Activated CD8-positive, alpha-beta memory T cell treated with anti-CD3 and anti-CD28 coated beads, Interleukin-2, amount 10 ng/mL, durations not matched to agents 7 days and 5 days (primary cell): ENCODE data around the gene CTBP2. TPM values are rescaled to one million over a fixed set of nuclear protein-coding genes. Genes with fewer than 3 reads are reported as not detected.
A peak's percentile ranks its signal among the peaks of the same experiment; 100 is the strongest.

Experiments used
- ATAC-seq: fragments of 150-1000 bp; cut with Tn5 transposase; one replicate; pipeline ENCODE4 v1.10.0; 2021; ENCODE audit warnings: moderate library complexity
- CTCF ChIA-PET: fragments of 350-600 bp; sonication (Branson Sonifier 250); formaldehyde crosslinking; loops from one replicate; lab custom pipeline; 2021; ENCODE audit warnings: antibody characterized with exemption; lab: Charles Lee
- DNase-seq: peaks from one replicate; pipeline ENCODE4 v3.0.0-alpha.2; 2020
- H3K27ac Mint-ChIP-seq: one replicate; pipeline ENCODE4 v1.8.0; 2021; ENCODE audit warnings: mild to moderate bottlenecking, mixed read lengths
- H3K27me3 Mint-ChIP-seq: one replicate; pipeline ENCODE4 v1.8.0; 2021; ENCODE audit warnings: mixed read lengths
- H3K36me3 Mint-ChIP-seq: one replicate; pipeline ENCODE4 v1.8.0; 2021; ENCODE audit warnings: mild to moderate bottlenecking, mixed read lengths
- H3K4me1 Mint-ChIP-seq: one replicate; pipeline ENCODE4 v1.8.0; 2021; ENCODE audit warnings: mixed read lengths
- H3K4me3 Mint-ChIP-seq: one replicate; pipeline ENCODE4 v1.8.0; 2021; ENCODE audit warnings: mild to moderate bottlenecking, moderate library complexity, mixed read lengths
- H3K9me3 Mint-ChIP-seq: one replicate; pipeline ENCODE4 v1.8.0; 2022; ENCODE audit warnings: low read depth, mixed read lengths
- total RNA-seq, 2 experiments: library from RNA; stranded (reverse); gene quantifications; one replicate each; pipeline ENCODE4 v1.2.3, GENCODE V29; 2021

The CTBP2 gene
- total RNA-seq, 2 experiments from 2014 or later: 0.61 to 0.82 TPM

- no peaks in the 10 kb centered on the region for H3K4me1 Mint-ChIP-seq
- CTCF ChIA-PET: no interaction called here
- peaks cover 17% of the 10 kb centered on the region for H3K27me3 Mint-ChIP-seq
Measured at GRCh38 chr10:125022671-125023070, 137.7 kb downstream of the CTBP2 start.

GRCh38 chr10:125021686-125022344 is 138.5 kb downstream of the CTBP2 start:
- ATAC-seq (no peak), DNase-seq (no peak)
- H3K4me1 Mint-ChIP-seq: no peaks in the 10 kb centered on the region
- CTCF ChIA-PET: no interaction called here
- peaks cover 21% of the 10 kb centered on the region for H3K27me3 Mint-ChIP-seq
- H3K36me3 Mint-ChIP-seq: no peaks in the 10 kb centered on the region
- no peak overlapping the region for H3K4me3 Mint-ChIP-seq
- H3K9me3 Mint-ChIP-seq: no peaks in the 10 kb centered on the region
- no peak overlapping the region for H3K27ac Mint-ChIP-seq

More at GRCh38 chr10:125022671-125023070, 137.7 kb downstream of the CTBP2 start:
- Mint-ChIP-seq H3K36me3 (no peaks in the 10 kb centered on the region), H3K9me3 (no peaks in the 10 kb centered on the region), H3K4me3 (no peak overlapping the region), H3K27ac (no peak overlapping the region)
- ATAC-seq (no peak), DNase-seq (no peak)

GRCh38 chr10:125020871-125021270 is 139.5 kb downstream of the CTBP2 start:
- no peaks in the 10 kb centered on the region for H3K36me3 Mint-ChIP-seq
- CTCF ChIA-PET: interaction anchor here (0.9 kb wide), 1 partner anchor 28 kb away, joined by 3 read pairs; no protein-coding TSS in a partner anchor
- H3K4me3 Mint-ChIP-seq: no peak overlapping the region
- H3K9me3 Mint-ChIP-seq: no peaks in the 10 kb centered on the region
- no peak overlapping the region for H3K27ac Mint-ChIP-seq
- no peak for ATAC-seq
- peaks cover 21% of the 10 kb centered on the region for H3K27me3 Mint-ChIP-seq
- no peak for DNase-seq
- H3K4me1 Mint-ChIP-seq: no peaks in the 10 kb centered on the region

GRCh38 chr10:125020386-125020785 is 140.0 kb downstream of the CTBP2 start:
- Mint-ChIP-seq H3K27me3 (peaks cover 24% of the 10 kb centered on the region), H3K36me3 (no peaks in the 10 kb centered on the region), H3K4me1 (peaks cover 4% of the 10 kb centered on the region), H3K27ac (no peak overlapping the region), H3K9me3 (no peaks in the 10 kb centered on the region), H3K4me3 (no peak overlapping the region)
- ATAC-seq (no peak), DNase-seq (no peak)
- CTCF ChIA-PET: interaction anchor here (0.9 kb wide), 1 partner anchor 28 kb away, joined by 3 read pairs; no protein-coding TSS in a partner anchor

GRCh38 chr10:125018576-125019143 is 141.7 kb downstream of the CTBP2 start:
- no peak overlapping the region for H3K27ac Mint-ChIP-seq
- H3K4me3 Mint-ChIP-seq: no peak overlapping the region
- CTCF ChIA-PET: no interaction called here
- H3K4me1 Mint-ChIP-seq: peaks cover 15% of the 10 kb centered on the region
- no peaks in the 10 kb centered on the region for H3K36me3 Mint-ChIP-seq
- no peaks in the 10 kb centered on the region for H3K9me3 Mint-ChIP-seq
- DNase-seq (no peak), ATAC-seq (no peak)
- H3K27me3 Mint-ChIP-seq: peaks cover 29% of the 10 kb centered on the region

- Mint-ChIP-seq H3K9me3 (no peaks in the 10 kb centered on the region), H3K27me3 (peaks cover 34% of the 10 kb centered on the region), H3K36me3 (no peaks in the 10 kb centered on the region), H3K4me3 (no peak overlapping the region), H3K27ac (no peak overlapping the region), H3K4me1 (peaks cover 15% of the 10 kb centered on the region)
- CTCF ChIA-PET: interaction anchor here (1.2 kb wide), 1 partner anchor 31 kb away, joined by 3 read pairs; no protein-coding TSS in a partner anchor
- ATAC-seq (no peak), DNase-seq (no peak)
Measured at GRCh38 chr10:125017547-125018298, 142.6 kb downstream of the CTBP2 start.

GRCh38 chr10:125016611-125017202 is 143.7 kb downstream of the CTBP2 start:
- no peak overlapping the region for H3K27ac Mint-ChIP-seq
- peaks cover 15% of the 10 kb centered on the region for H3K4me1 Mint-ChIP-seq
- H3K27me3 Mint-ChIP-seq: peaks cover 42% of the 10 kb centered on the region
- H3K9me3 Mint-ChIP-seq: no peaks in the 10 kb centered on the region
- CTCF ChIA-PET: interaction anchor here (1.2 kb wide), 1 partner anchor 32 kb away, joined by 3 read pairs; no protein-coding TSS in a partner anchor
- ATAC-seq (no peak), DNase-seq (no peak)
- H3K4me3 Mint-ChIP-seq: no peak overlapping the region
- no peaks in the 10 kb centered on the region for H3K36me3 Mint-ChIP-seq

- H3K9me3 Mint-ChIP-seq: no peaks in the 10 kb centered on the region
- ATAC-seq (no peak), DNase-seq (no peak)
- H3K36me3 Mint-ChIP-seq: no peaks in the 10 kb centered on the region
- CTCF ChIA-PET: interaction anchor here (1.2 kb wide), 1 partner anchor 32 kb away, joined by 3 read pairs; no protein-coding TSS in a partner anchor
- no peak overlapping the region for H3K4me3 Mint-ChIP-seq
- peaks cover 44% of the 10 kb centered on the region for H3K27me3 Mint-ChIP-seq
- no peak overlapping the region for H3K27ac Mint-ChIP-seq
- H3K4me1 Mint-ChIP-seq: peaks cover 15% of the 10 kb centered on the region
Measured at GRCh38 chr10:125016123-125016522, 144.2 kb downstream of the CTBP2 start.

- no peak overlapping the region for H3K27ac Mint-ChIP-seq
- no peaks in the 10 kb centered on the region for H3K36me3 Mint-ChIP-seq
- H3K27me3 Mint-ChIP-seq: peaks cover 48% of the 10 kb centered on the region
- ATAC-seq (peak; percentile 69), DNase-seq (peak; percentile 67)
- no peaks in the 10 kb centered on the region for H3K9me3 Mint-ChIP-seq
- CTCF ChIA-PET: interaction anchor here (1.4 kb wide), 1 partner anchor 23 kb away, joined by 3 read pairs; no protein-coding TSS in a partner anchor
- H3K4me3 Mint-ChIP-seq: no peak overlapping the region
- H3K4me1 Mint-ChIP-seq: peaks cover 15% of the 10 kb centered on the region
Measured at GRCh38 chr10:125015356-125015944, 144.9 kb downstream of the CTBP2 start.

- no peak overlapping the region for H3K4me3 Mint-ChIP-seq
- no peak overlapping the region for H3K27ac Mint-ChIP-seq
- H3K9me3 Mint-ChIP-seq: no peaks in the 10 kb centered on the region
- no peak for ATAC-seq
- CTCF ChIA-PET: interaction anchor here (1.4 kb wide), 1 partner anchor 23 kb away, joined by 3 read pairs; no protein-coding TSS in a partner anchor
- peaks cover 15% of the 10 kb centered on the region for H3K4me1 Mint-ChIP-seq
- H3K27me3 Mint-ChIP-seq: peaks cover 52% of the 10 kb centered on the region
- no peak for DNase-seq
- no peaks in the 10 kb centered on the region for H3K36me3 Mint-ChIP-seq
Measured at GRCh38 chr10:125014836-125015355, 145.5 kb downstream of the CTBP2 start.

- DNase-seq (no peak), ATAC-seq (no peak)
- CTCF ChIA-PET: interaction anchor here (1.4 kb wide), 1 partner anchor 22 kb away, joined by 3 read pairs; no protein-coding TSS in a partner anchor
- Mint-ChIP-seq H3K4me1 (peaks cover 15% of the 10 kb centered on the region), H3K9me3 (no peaks in the 10 kb centered on the region), H3K27ac (no peak overlapping the region), H3K27me3 (peaks cover 51% of the 10 kb centered on the region), H3K4me3 (no peak overlapping the region), H3K36me3 (no peaks in the 10 kb centered on the region)
Measured at GRCh38 chr10:125014086-125014830, 146.1 kb downstream of the CTBP2 start.

GRCh38 chr10:125013529-125013872 is 146.9 kb downstream of the CTBP2 start:
- H3K27me3 Mint-ChIP-seq: peaks cover 51% of the 10 kb centered on the region
- no peaks in the 10 kb centered on the region for H3K36me3 Mint-ChIP-seq
- no peak overlapping the region for H3K27ac Mint-ChIP-seq
- DNase-seq (no peak), ATAC-seq (no peak)
- H3K4me1 Mint-ChIP-seq: peaks cover 15% of the 10 kb centered on the region
- H3K4me3 Mint-ChIP-seq: no peak overlapping the region
- CTCF ChIA-PET: no interaction called here
- H3K9me3 Mint-ChIP-seq: no peaks in the 10 kb centered on the region
